SKM-1 treated with dmso at 0.1 percent for 144 hours (cell line): Measurements from ENCODE around the gene G6PC2.
"Not testable (repeated sequence)": the region's sequence is repeated elsewhere in the genome, so short reads cannot be mapped to it uniquely, and the experiment has no call there.

Experiments
- DNase-seq: peaks from one replicate; lab custom pipeline; 2025; ENCODE audit not compliant: unreplicated experiment; lab: John Stamatoyannopoulos, UW

G6PC2 gene

GRCh38 chr2:168904358-168904757, 3.3 kb downstream of the G6PC2 start:
- no peak for DNase-seq

GRCh38 chr2:168907940-168908662, 7.0 kb downstream of the G6PC2 start:
- no peak for DNase-seq

GRCh38 chr2:168910330-168910729, 9.2 kb downstream of the G6PC2 start:
- no peak for DNase-seq

GRCh38 chr2:168912466-168912865, 11.4 kb downstream of the G6PC2 start:
- DNase-seq = no peak

- DNase-seq = no peak
Measured at GRCh38 chr2:168912901-168913369, 11.8 kb downstream of the G6PC2 start.

- DNase-seq = no peak
Measured at GRCh38 chr2:168913495-168913894, 12.4 kb downstream of the G6PC2 start.

- DNase-seq = no peak
Measured at GRCh38 chr2:168915441-168916330, 14.6 kb downstream of the G6PC2 start.

- DNase-seq = no peak
Measured at GRCh38 chr2:168916331-168916675, 15.2 kb downstream of the G6PC2 start.

GRCh38 chr2:168920504-168921157, 19.5 kb downstream of the G6PC2 start:
- DNase-seq = peak; percentile 59

GRCh38 chr2:168926621-168927386, 25.7 kb downstream of the G6PC2 start:
- no peak for DNase-seq

GRCh38 chr2:168928113-168928831, 27.2 kb downstream of the G6PC2 start:
- DNase-seq = no peak

- DNase-seq = no peak
Measured at GRCh38 chr2:168929031-168929430, 27.9 kb downstream of the G6PC2 start.

GRCh38 chr2:168930242-168930641, 29.2 kb downstream of the G6PC2 start:
- DNase-seq = no peak

GRCh38 chr2:168932174-168932573, 31.1 kb downstream of the G6PC2 start:
- not testable (repeated sequence) for DNase-seq

- DNase-seq = no peak
Measured at GRCh38 chr2:168934826-168935225, 33.7 kb downstream of the G6PC2 start.

GRCh38 chr2:168935810-168936581, 34.9 kb downstream of the G6PC2 start:
- DNase-seq = no peak

GRCh38 chr2:168939061-168939460, 38.0 kb downstream of the G6PC2 start:
- DNase-seq = no peak

GRCh38 chr2:168939918-168940317, 38.8 kb downstream of the G6PC2 start:
- DNase-seq = no peak

GRCh38 chr2:168941297-168941696, 40.2 kb downstream of the G6PC2 start:
- no peak for DNase-seq

- DNase-seq = no peak
Measured at GRCh38 chr2:168944065-168944464, 43.0 kb downstream of the G6PC2 start.
